Measurements from ENCODE around the gene GALNT15.

GALNT15 gene

DNA sequence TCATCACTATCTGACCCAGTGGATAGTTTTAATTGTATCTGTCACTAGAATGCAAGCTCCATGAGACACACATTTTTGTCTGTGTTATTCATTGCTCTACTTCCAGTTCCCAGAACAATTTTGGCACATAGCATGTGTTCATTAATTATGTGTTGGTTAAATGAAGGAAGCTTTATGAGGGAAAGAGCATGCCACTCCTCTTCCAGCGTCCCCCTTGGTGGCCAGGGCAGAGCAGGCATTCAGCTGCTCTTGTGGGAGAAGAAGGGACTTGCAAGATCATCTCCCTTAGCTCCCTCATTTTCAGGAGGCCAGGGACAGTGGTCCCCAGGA is 489 bp upstream of the GALNT15 start:
- Histone ChIP-seq H3K27me3 (ENCODE audit: insufficient read depth, insufficient read length) (peaks cover 8% of the 10 kb centered on the region), H3K9ac (ENCODE audit: insufficient read length, low read depth) (no peak overlapping the region), H3K9me3 (ENCODE audit: insufficient read depth, low read length) (no peaks in the 10 kb centered on the region), H3K36me3 (ENCODE audit: insufficient read depth, insufficient read length, low read length) (no peaks in the 10 kb centered on the region), H3K4me1 (ENCODE audit: insufficient read depth, insufficient read length) (no peaks in the 10 kb centered on the region), H3K4me3 (ENCODE audit: insufficient read length, low read depth) (no peak overlapping the region)
- TF ChIP-seq YY1 (IDR thresholded peaks at IDR 0.05; ENCODE audit: insufficient read depth, insufficient read length), result no peak
- no peak for DNase-seq (ENCODE audit: low read depth, low spot score)

DNA sequence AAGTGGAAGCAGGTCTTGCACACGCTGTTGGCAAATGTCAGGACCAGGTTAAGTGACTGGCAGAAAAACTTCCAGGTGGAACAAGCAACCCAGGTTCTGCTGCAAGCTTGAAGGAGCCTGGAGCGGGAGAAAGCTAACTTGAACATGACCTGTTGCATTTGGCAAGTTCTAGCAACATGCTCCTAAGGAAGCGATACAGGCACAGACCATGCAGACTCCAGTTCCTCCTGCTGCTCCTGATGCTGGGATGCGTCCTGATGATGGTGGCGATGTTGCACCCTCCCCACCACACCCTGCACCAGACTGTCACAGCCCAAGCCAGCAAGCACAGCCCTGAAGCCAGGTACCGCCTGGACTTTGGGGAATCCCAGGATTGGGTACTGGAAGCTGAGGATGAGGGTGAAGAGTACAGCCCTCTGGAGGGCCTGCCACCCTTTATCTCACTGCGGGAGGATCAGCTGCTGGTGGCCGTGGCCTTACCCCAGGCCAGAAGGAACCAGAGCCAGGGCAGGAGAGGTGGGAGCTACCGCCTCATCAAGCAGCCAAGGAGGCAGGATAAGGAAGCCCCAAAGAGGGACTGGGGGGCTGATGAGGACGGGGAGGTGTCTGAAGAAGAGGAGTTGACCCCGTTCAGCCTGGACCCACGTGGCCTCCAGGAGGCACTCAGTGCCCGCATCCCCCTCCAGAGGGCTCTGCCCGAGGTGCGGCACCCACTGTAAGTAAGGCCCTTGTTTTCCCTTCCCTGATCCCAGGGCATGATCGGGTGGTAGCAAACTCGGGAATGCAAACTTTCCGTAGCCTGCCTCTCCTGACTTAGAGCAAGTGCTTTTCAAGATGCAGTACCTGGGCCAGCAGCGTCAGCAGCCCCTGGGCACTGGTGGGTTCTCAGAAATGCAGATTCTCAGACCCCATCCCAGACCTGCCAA is 759 bp downstream of the GALNT15 start:
- no peaks in the 10 kb centered on the region for H3K36me3 ChIP-seq (ENCODE audit: insufficient read depth, insufficient read length, low read length)
- H3K27me3 ChIP-seq (ENCODE audit: insufficient read depth, insufficient read length), result peaks cover 8% of the 10 kb centered on the region
- H3K4me1 ChIP-seq (ENCODE audit: insufficient read depth, insufficient read length), result peaks cover 3% of the 10 kb centered on the region
- no peak overlapping the region for H3K9ac ChIP-seq (ENCODE audit: insufficient read length, low read depth)
- no peak for TF ChIP-seq YY1 (IDR thresholded peaks at IDR 0.05; ENCODE audit: insufficient read depth, insufficient read length)
- no peak for TF ChIP-seq SUZ12 (IDR thresholded peaks at IDR 0.05; ENCODE audit: extremely low read depth, insufficient read depth, insufficient read length)
- no peak for TF ChIP-seq ZNF274 (IDR thresholded peaks at IDR 0.05; ENCODE audit: low read depth, low read length)
- no peak overlapping the region for H3K4me3 ChIP-seq (ENCODE audit: insufficient read length, low read depth)
- H3K9me3 ChIP-seq (ENCODE audit: insufficient read depth, low read length), result no peaks in the 10 kb centered on the region
- no peak for DNase-seq (ENCODE audit: low read depth, low spot score)

DNA sequence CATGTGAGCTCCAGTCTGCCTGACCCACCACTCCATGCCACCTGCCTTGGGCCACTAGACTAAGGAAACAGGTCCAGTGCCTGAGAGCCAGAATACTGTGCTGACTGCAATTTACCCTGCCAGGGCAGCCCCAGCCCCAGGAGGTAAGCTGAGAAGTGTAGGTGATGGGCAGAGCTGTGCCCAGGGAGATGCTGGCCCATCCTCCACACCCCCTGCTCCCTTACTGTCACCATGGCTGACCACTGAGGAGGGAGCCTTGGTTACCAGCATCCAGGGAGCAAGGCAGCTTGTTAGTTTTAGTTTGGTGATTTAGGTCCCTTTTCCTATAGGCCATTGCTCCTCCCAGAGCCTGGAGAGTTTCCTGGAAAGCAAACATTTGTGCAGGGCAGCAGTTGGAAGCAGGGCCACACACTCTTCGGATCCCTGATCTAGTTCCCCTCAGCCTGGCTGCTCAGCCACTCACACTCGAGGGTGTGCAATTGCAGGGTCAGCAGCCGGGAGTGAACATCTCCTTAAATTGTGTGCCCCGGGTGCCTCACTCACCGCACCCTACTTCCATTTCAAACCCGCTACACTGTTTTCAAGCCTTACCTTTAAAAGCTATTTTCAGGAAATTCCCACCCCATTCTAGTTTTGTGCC is 2.0 kb downstream of the GALNT15 start:
- H3K27me3 ChIP-seq (ENCODE audit: insufficient read depth, insufficient read length), result peaks cover 8% of the 10 kb centered on the region
- H3K4me1 ChIP-seq (ENCODE audit: insufficient read depth, insufficient read length), result peaks cover 3% of the 10 kb centered on the region
- no peaks in the 10 kb centered on the region for H3K9me3 ChIP-seq (ENCODE audit: insufficient read depth, low read length)
- TF ChIP-seq ZNF274 (IDR thresholded peaks at IDR 0.05; ENCODE audit: low read depth, low read length) (no peak), SUZ12 (IDR thresholded peaks at IDR 0.05; ENCODE audit: extremely low read depth, insufficient read depth, insufficient read length) (no peak), YY1 (IDR thresholded peaks at IDR 0.05; ENCODE audit: insufficient read depth, insufficient read length) (no peak)
- H3K36me3 ChIP-seq (ENCODE audit: insufficient read depth, insufficient read length, low read length), result no peaks in the 10 kb centered on the region
- H3K4me3 ChIP-seq (ENCODE audit: insufficient read length, low read depth), result no peak overlapping the region
- DNase-seq (ENCODE audit: low read depth, low spot score), result no peak
- H3K9ac ChIP-seq (ENCODE audit: insufficient read length, low read depth), result no peak overlapping the region

DNA sequence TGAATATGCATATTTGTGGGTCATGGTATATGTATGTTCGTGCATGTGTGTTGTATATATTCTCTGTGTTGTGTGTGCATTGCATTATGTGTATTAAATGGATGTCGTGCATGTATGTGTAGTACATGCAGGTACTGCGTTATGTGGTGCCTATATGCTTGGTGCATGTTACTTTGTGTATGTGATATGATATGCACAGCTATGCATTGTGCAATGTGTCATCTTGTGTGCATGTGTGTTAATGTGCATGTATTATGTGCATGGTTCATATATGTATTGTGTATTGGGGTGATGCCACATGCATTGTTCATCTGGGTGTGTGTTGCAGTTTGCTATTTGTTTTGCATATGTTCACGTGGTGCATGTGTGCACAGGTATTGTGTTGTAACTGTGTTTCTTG is 2.9 kb downstream of the GALNT15 start:
- Histone ChIP-seq H3K4me3 (ENCODE audit: insufficient read length, low read depth) (no peak overlapping the region), H3K9me3 (ENCODE audit: insufficient read depth, low read length) (no peaks in the 10 kb centered on the region), H3K4me1 (ENCODE audit: insufficient read depth, insufficient read length) (peaks cover 3% of the 10 kb centered on the region), H3K9ac (ENCODE audit: insufficient read length, low read depth) (no peak overlapping the region), H3K27me3 (ENCODE audit: insufficient read depth, insufficient read length) (peaks cover 8% of the 10 kb centered on the region), H3K36me3 (ENCODE audit: insufficient read depth, insufficient read length, low read length) (no peaks in the 10 kb centered on the region)
- TF ChIP-seq SUZ12 (IDR thresholded peaks at IDR 0.05; ENCODE audit: extremely low read depth, insufficient read depth, insufficient read length), result no peak
- no peak for TF ChIP-seq ZNF274 (IDR thresholded peaks at IDR 0.05; ENCODE audit: low read depth, low read length)
- no peak for TF ChIP-seq YY1 (IDR thresholded peaks at IDR 0.05; ENCODE audit: insufficient read depth, insufficient read length)
- no peak for DNase-seq (ENCODE audit: low read depth, low spot score)

DNA sequence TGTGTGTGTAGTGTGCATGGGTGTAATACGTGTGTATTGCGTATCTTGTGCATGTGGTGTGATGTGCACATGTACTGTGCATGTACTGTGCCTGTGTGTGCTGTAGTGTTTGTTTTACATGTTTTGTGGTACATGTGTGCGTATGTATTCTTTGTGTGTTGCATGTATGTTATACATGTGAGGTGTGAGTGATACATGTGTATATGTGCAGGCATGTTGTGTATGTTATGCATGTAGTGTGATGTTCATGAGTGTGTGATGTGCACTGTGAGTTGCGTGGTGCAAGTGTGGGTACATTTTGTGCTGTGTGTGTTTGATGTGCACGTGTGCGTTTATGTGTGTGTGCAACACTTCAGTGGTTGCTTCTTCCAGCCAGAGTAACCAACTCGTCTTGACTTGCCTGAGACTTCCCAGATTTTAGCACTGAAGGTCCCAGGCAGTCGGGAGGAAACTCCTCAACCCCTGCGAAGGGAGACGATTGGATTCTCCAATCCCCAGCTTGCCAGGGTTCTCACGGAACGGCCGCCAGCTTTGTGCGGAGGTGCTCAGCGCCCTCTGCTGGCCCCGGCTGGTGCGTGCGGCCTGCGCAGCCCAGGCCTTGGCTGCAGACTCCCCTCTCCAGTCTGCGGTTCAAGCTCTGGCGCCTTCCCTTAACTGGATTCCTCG is 3.6 kb downstream of the GALNT15 start:
- DNase-seq (ENCODE audit: low read depth, low spot score), result peak; percentile 87
- H3K9me3 ChIP-seq (ENCODE audit: insufficient read depth, low read length), result no peaks in the 10 kb centered on the region
- no peak overlapping the region for H3K4me3 ChIP-seq (ENCODE audit: insufficient read length, low read depth)
- H3K4me1 ChIP-seq (ENCODE audit: insufficient read depth, insufficient read length), result peaks cover 3% of the 10 kb centered on the region
- H3K27me3 ChIP-seq (ENCODE audit: insufficient read depth, insufficient read length), result peaks cover 8% of the 10 kb centered on the region
- H3K9ac ChIP-seq (ENCODE audit: insufficient read length, low read depth), result peak overlapping the region; percentile 25
- H3K36me3 ChIP-seq (ENCODE audit: insufficient read depth, insufficient read length, low read length), result no peaks in the 10 kb centered on the region
- TF ChIP-seq YY1 (IDR thresholded peaks at IDR 0.05; ENCODE audit: insufficient read depth, insufficient read length) (no peak), SUZ12 (IDR thresholded peaks at IDR 0.05; ENCODE audit: extremely low read depth, insufficient read depth, insufficient read length) (no peak), ZNF274 (IDR thresholded peaks at IDR 0.05; ENCODE audit: low read depth, low read length) (no peak)

DNA sequence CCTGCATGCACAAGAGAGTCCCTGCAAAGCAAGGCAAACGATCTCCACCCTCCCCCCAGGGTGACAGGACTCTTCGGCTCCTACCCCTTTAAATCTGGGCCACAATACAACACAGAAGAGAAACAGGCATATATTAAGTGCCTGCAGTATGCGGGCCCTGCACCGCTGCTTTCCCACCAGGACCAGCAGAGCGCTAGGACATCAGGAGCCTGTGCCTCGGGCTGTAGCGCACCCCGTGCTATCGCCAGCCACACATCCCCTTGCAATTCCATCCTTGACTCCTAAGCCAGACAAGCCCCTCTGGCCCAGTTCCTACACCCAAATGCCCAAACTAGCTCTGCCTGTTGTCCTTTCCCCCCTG is 4.1 kb downstream of the GALNT15 start:
- no peak overlapping the region for H3K4me3 ChIP-seq (ENCODE audit: insufficient read length, low read depth)
- no peak for TF ChIP-seq YY1 (IDR thresholded peaks at IDR 0.05; ENCODE audit: insufficient read depth, insufficient read length)
- no peak for TF ChIP-seq SUZ12 (IDR thresholded peaks at IDR 0.05; ENCODE audit: extremely low read depth, insufficient read depth, insufficient read length)
- no peak for TF ChIP-seq ZNF274 (IDR thresholded peaks at IDR 0.05; ENCODE audit: low read depth, low read length)
- no peak overlapping the region for H3K9ac ChIP-seq (ENCODE audit: insufficient read length, low read depth)
- H3K4me1 ChIP-seq (ENCODE audit: insufficient read depth, insufficient read length), result peaks cover 3% of the 10 kb centered on the region
- H3K27me3 ChIP-seq (ENCODE audit: insufficient read depth, insufficient read length), result peaks cover 8% of the 10 kb centered on the region
- H3K9me3 ChIP-seq (ENCODE audit: insufficient read depth, low read length), result no peaks in the 10 kb centered on the region
- H3K36me3 ChIP-seq (ENCODE audit: insufficient read depth, insufficient read length, low read length), result no peaks in the 10 kb centered on the region
- DNase-seq (ENCODE audit: low read depth, low spot score), result no peak

DNA sequence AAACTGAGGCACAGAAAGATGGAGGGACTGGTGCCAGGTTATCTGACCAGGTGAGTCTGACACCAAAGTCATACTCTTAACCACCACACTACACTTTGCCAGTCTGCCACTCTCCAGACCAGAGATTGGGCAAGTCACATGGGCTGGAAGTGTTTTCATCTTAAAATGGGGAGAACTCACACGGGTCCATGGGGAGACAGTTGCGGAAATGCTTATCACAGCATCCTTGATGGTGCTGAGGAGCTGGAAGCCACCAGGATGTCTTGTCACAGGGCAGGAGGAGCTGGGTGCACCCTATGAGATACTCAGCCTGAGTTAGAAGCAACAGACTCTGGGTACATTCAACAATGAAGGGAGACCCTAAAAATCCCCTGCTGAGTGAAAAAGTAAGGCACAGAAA is 4.8 kb downstream of the GALNT15 start:
- H3K27me3 ChIP-seq (ENCODE audit: insufficient read depth, insufficient read length), result peaks cover 8% of the 10 kb centered on the region
- no peaks in the 10 kb centered on the region for H3K36me3 ChIP-seq (ENCODE audit: insufficient read depth, insufficient read length, low read length)
- peaks cover 3% of the 10 kb centered on the region for H3K4me1 ChIP-seq (ENCODE audit: insufficient read depth, insufficient read length)
- no peak overlapping the region for H3K9ac ChIP-seq (ENCODE audit: insufficient read length, low read depth)
- TF ChIP-seq SUZ12 (IDR thresholded peaks at IDR 0.05; ENCODE audit: extremely low read depth, insufficient read depth, insufficient read length) (no peak), ZNF274 (IDR thresholded peaks at IDR 0.05; ENCODE audit: low read depth, low read length) (no peak), YY1 (IDR thresholded peaks at IDR 0.05; ENCODE audit: insufficient read depth, insufficient read length) (no peak)
- DNase-seq (ENCODE audit: low read depth, low spot score), result no peak
- H3K4me3 ChIP-seq (ENCODE audit: insufficient read length, low read depth), result no peak overlapping the region
- no peaks in the 10 kb centered on the region for H3K9me3 ChIP-seq (ENCODE audit: insufficient read depth, low read length)

Data from NT2/D1 (cell line).